ENCODE results near the gene ZZZ3.
"Not testable (repeated sequence)": the region's sequence is repeated elsewhere in the genome, so short reads cannot be mapped to it uniquely, and the experiment has no call there.

ZZZ3 gene

DNA sequence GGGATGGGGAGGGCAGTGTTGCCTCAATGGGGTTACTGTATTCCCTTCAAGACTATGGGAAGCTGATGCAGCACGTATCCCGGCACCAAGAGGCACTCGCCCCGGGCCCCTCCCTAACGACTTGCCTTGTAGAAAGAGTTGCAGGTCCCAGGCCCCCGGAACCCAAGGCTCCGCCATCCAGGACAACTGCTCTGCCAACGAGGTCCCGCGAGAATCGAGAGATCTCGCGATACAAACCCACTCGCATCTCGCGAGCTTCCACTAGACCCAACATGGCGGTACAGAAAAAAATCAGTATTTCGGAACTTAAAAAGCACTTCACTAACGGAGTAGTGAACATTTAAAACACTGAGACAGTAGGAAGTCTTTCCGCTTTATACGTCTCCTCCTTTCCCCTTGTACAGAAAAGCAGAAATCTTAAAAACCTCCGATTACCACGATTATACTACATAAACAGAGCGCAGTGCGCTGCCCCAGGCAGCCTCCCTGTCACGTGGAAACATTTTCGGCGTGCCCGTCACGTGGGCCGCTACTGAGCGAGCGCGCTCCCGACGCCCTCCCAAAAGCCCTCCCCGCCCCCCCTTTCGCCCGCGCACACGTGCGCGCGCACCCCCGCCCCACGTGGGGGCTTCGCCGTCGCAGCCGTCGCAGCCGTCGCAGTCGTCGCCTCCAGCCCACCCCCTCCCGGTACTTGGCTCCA is at the start of gene ZZZ3:
TSS of gene ZZZ3 (minus strand) at position 199 of the 700 bp plus-strand sequence. CDS start 49,304 bp downstream, outside the sequence.
- FAIRE-seq = no peak

DNA sequence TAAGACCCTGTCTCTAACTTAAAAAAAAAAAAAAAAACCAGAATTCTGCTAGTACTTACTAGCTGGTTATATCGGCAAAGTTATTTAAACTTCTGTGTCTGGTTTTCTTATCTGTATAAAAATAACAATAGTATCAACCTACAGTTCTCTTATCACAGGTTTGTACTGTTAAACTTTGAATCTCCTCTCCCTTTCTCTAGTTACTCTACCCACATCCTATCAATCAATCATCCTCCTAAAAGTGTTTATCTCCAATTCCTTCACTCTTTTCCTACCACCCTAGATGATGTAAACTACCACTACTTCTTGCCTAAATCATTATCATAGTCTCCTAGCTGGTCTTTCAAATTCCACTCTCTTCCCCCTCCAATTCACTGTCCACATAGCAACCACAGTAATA is 49.6 kb upstream of the ZZZ3 start:
- FAIRE-seq = no peak

DNA sequence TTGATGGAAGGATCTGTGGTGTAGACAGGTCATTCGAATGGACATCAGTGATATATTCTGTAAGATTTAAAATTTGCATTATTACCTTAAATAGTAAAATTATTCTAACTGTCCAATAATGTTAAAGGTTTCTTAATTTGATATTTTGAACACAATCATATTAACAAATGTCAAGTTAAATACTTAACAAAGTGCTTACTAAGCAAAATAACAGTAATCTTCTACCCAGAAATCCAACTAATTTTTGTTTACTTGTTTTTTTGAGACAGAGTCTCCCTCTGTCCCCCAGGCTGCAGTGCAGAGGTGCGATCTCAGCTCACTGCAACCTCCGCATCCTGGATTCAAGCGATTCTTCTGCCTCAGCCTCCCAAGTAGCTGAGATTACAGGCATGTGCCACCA is 43.2 kb upstream of the ZZZ3 start:
- no peak for FAIRE-seq

DNA sequence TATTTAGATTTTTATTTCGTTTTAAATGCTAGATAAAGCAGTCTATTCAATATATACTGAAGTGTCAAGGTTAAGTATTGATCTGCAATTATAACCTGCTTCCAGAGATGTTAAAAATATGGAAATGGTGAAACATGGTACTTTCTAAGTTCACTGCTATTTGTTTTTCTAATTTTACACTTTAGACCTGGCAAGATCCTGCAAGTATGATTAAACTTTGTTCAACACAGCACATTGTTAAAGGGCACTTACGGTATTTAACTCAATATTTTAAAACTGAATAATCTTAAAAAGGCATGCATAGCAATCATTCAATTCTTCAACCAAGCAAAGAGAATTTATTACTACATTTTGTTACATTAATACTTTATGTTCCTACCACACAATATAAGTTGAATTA is 35.7 kb upstream of the ZZZ3 start:
- FAIRE-seq = no peak

DNA sequence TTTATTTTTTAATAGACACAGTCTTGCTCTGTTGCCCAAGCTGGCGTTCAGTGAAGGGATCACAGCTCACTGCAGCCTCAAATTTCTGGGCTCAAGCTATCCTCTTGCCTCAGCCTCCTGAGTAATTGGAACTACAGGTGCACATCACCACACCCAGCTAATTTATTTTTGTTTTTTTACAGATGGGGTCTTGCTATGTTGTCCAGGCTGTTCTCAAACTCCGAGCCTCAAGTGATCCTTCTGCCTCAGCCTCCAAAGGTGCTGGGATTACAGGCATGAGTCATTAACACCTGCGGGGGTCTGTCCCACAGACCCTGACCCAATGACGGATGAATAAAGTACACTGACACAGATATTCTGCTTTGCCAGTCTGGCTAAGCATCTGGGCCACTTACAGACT is 33.6 kb upstream of the ZZZ3 start:
- FAIRE-seq = no peak

DNA sequence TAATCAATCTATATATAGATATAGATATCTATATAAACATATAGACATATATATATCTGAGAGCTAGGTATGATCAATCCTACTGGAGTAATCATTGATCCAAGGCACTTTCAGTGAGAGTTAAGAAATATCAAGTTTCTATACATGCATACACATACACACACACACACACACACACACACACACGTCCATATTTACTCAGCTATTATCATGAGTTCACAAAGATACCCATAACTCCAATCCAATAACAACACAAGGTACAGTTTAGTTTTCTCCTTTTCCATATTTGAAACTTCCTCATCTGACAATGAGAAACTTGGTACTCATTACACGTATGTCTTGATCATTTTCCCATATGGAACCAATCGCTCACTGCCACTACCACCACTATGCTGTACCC is 27.3 kb upstream of the ZZZ3 start:
- FAIRE-seq = no peak

DNA sequence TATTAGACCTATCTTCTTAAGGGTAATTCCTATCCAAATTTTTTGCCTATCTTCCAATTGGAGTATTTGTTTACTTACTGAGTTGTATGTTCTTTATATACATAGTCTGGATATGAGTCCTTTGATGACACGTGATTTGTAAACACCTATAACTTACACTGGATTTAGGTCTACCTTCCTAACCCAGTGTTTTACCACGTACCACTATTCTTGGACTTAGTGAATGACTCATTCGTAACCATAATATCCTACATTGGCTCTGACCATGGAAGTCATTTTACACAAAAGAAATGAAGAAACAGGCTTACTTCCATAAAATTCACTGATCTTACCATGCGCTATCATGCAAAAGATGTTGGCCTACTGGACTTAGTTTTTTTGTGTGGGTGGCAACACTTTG is 23.9 kb upstream of the ZZZ3 start:
- no peak for FAIRE-seq

DNA sequence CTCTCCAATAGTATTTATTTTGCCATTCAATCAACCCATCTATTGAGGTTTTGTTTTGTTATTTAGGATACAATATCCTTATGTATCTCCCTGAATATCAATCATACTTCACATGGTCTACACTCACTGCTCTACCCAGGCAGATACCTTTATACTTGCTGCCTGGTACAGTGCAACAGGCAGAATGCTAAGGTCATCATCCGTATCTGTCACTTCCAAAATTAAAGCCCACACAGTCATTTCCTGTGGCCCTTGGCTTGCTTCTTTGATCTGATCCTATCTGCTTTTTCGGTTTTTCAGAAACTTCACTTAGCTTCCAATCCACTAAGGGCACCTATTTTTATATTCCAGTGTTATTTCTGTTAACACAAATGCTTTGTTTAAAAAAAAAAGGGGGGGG is 22.3 kb upstream of the ZZZ3 start:
- FAIRE-seq = no peak

DNA sequence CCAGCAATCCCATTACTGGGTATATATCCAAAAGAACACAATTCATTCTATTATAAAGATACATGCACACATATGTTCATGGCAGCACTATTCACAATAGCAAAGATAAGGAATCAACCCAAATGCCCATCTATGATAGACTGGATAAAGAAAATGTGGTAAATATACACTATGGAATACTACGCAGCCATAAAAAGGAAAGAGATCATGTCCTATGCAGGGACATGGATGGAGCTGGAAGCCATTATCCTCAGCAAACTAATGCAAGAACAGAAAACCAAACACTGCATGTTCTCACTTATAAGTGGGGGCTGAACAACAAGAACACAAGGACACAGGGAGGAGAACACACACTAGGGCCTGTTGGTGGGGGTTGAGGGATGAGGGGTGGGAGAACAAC is 17.2 kb upstream of the ZZZ3 start:
- not testable (repeated sequence) for FAIRE-seq

DNA sequence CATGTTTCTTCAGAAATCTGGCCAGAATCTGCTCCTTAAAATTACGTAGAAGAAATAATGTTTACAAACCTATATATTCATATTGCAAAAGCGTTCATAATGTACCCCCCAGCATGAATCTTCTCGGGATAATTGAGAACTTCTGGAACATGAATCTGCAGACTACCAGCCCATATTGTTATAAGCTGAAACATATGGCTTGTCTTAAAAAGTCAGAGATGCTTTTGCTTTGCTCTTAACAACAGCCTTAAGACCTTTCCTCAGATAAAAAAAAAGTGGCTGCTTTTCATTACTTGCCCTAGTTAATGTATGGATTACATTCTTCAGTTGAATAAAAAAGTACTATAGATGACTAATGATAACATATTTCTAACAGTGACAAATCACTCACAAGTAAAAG is 15.0 kb upstream of the ZZZ3 start:
- no peak for FAIRE-seq

DNA sequence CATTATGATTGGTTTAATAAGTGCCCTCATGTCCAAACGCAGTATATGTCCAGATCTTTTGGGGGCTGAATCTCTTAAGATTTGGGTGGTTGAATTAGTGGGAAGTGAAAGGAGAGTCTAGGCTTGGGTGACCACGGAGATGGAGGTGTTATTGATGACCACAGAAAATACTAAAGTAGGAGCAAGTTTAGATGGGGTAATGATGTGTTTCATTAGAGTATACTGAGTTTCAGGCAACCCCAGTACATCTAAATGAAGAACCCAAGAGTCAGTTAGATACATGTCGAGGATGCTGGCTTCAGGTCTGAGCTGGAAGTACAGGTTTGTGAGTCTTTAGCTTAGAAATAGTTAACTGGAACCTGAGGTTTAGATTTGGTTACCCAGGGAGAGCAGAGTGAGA is 6.5 kb upstream of the ZZZ3 start:
- FAIRE-seq = no peak

DNA sequence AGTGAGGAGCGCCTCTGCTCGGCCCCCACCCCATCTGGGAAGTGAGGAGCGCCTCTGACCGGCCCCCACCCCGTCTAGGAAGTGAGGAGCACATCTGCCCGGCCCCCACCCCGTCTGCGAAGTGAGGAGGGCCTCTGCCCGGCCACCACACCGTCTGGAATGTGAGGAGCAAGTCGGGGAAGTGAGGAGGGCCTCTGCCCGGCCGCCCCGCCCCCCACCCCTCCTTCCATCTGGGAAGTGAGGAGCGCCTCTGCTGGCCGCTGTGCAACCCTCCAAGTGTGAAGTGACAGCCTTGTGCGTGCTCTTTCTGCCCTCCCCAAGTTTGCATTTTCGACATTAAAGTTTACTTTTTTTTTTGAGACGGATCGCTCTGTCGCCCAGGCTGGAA is 5.1 kb upstream of the ZZZ3 start:
- no peak for FAIRE-seq

DNA sequence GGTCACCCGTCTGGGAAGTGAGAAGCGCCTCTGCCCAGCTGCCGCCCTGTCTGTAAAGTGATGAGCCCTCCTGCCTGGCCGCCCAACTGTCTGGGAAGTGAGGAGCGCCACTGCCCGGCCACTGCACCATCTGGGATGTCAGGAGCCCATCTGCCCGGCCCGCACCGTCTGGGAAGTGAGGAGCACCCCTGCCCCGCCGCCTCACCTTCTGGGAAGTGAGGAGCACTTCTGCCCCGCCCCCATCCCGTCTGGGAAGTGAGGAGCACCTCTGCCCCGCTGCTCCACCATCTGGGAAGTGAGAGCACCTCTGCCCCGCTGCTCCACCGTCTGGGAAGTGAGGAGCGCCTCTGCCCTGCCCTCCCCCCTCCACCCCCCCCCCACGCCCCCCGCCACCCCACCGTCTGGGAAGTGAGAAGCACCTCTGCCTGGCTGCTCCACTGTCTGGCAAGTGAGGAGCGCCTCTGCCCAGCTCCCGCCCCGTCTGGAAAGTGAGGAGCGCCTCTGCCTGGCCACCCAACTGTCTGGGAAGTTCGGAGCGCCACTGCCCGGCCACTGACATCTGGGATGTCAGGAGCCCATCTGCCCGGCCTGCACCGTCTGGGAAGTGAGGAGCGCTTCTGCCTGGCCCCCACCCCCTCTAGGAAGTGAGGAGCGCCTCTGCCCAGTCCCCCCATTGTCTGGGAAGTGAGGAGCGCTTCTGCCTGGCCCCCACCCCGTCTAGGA is 4.5 kb upstream of the ZZZ3 start:
- no peak for FAIRE-seq

DNA sequence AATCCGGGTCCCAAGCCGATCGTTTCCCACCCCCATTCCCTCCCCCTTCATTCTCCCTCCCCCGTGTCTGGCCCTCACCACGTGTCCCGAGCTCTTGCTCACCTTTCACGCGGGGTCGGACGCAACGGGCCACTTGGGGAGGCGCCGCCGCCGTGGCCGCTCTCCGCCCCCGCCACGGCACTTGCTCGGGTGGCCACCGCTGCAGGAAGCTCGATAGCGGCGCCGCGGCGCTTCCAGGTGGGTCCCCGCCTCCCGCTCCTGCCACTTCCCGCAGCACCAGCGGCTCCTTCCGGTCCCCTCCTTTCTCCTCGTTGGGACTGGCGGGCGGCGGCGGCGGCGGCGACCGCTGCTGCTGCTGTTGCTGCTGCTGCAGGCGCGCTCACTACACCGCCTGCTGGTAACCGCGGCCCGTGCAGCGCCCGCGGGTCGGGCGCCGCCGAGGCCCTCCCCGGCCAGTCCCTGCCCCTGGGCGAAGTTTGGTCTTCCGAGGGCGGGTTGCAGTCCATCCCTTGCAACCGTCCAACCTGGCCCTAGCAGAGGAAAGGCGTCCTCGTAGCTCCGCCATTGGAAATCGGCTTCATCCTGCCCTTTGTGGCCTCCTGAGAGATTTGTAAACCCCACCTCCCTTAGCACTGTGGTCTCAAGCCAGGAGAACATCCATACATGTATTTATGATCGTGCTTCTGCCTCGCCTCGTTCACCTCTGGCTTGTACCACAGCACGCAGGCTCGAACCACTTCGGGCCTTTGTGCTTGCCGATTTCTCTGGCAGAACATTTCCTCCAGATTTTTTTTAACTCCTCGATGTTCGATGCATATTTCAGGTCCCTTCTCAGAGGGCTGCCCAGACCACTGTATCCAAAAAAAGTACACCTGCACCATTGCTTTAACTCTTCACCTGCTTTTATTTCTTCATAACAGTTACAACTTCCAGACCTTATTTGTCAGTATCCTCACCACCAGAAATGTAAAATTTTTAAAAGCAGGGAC is 996 bp upstream of the ZZZ3 start:
- no peak for FAIRE-seq

DNA sequence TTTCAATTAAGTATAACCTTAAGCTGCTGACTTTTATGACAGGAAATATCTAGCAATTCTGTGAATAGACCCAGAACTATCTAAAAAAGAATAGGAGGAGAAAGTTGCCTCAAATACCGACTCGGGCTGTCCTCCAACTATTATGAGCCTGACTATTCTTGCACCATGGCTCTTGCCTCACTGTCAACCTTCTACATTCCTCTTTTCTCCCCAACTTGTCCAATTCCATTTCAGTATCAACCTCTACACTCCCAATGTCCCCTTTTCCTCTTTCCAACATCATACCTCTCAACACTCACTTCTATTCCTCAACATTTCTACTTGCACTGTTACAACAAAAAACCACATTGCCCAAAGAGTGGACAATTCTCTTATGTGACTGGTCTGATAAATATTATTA is 2.3 kb downstream of the ZZZ3 start:
- no peak for FAIRE-seq

DNA sequence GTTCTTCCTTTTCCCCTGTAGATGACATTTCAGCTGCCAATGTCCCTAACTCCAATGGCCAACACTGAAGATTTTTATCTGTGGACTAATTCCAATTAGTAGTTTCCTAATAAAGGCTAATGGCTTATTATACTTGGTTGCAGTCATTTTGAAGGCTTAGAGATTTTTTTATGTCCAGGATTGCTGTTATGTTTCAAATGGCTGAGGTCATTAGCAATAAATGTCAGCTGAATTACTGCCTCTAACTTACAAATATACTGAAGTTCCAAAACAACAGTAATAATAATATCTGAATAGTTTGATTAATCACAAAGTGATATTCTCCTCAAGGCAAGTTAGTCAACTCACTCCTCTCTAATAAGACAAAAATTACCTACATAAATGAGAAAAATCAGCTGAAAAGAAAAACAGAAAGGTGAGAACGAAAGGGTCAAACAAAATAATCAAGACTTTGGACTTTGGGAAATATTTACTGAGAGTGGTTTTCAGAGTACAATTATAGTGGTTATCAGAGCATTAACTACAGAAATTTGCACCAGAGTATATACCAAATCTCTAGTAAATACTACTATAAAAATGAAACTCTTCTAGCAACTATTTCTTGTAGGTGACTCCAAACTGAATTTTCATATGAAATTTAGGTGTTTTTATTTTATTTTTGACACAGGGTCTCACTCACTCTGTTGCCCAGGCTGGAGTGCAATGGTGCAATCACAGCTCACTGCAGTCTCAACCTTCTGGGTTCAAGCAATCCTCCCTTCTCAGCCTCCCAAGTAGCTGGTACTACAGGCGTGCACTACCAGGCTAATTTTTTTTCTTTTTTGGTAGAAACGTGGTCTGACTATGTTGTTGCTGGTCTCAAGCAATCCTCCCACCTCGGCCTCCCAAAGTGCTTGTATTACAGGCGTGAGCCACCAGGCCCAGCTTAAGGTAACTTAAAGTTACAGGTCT is 3.5 kb downstream of the ZZZ3 start:
- no peak for FAIRE-seq

DNA sequence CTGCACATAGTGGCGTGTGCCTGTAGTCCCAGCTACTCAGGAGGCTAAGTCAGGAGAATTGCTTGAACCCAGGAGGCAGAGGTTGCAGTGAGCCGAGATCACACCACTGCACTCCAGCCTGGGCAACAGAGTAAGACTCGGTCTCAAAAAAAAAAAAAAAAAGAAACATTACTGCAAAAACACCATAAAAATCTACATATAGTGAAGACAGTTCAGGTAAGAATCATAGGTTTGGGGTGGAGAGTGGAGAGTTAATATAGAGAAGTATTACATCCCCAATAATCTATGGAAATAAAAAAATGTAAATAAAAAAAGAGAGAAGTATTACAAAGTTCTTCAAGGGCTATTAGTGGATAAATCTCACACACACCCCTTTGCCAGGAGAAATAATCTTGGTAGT is 7.7 kb downstream of the ZZZ3 start:
- not testable (repeated sequence) for FAIRE-seq

DNA sequence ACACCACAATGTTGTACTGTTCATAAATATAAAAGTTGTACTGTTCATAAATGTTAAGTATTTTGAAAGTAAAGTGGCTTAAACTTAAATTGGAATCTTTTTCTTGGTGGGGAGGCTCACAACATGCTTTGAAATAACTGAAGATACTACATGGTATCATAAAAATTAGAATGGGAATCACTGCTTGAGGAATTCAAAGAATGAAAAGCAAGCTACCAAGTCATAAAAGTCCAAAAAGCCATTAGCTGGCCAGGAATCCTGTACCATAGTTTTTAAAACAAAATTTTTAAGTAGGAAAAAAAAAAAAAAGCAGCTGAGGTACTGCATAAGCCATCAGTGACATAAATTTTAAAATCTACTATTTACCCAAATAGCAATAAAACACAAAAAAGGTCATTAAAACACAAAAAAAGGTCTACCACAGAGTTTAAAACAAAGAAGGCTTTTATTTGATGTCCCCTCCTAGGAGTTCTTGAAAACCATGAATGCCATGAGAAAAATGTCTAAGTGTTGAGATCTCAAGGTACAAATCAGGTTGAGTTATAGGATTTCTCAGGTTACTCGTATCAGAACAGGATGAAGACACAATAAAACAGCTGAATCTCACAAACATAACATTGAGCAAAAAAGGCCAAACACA is 8.6 kb downstream of the ZZZ3 start:
- FAIRE-seq = no peak

DNA sequence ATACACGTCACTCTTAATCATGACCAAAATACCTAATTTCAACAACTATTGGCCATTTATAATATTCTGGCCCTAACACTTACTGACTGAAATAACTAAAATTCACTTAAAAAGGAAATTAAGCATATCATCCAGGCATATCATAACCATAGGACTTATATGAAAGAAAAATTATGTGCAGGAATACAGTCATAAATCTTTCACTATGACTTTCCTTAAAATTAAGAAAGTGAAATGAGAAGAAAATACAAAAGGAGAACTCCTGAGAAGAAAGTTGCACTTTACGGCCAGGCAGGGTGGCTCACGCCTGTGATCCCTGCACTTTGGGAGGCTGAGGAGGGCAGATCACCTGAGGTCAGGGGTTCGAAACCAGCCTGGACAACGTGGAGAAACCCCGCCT is 9.4 kb downstream of the ZZZ3 start:
- no peak for FAIRE-seq

DNA sequence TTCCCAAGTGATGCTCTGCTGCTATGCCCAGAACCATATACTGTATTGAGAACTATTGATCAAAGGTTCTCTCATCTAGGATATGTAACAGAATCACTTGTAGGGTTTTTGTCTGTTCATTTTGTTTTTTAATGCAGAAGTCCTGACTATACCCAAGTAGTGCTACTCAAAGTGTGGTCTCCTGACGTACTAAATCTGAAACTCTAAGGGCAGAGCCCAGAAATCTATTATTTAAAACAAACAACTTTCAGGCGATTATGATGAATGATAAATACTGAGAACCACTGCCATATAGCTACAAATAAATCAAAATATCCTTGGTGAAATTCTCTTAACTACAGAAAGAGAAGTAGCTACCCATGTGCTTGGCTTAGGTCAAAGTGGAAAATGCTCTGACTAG is 10.1 kb downstream of the ZZZ3 start:
- FAIRE-seq = no peak

DNA sequence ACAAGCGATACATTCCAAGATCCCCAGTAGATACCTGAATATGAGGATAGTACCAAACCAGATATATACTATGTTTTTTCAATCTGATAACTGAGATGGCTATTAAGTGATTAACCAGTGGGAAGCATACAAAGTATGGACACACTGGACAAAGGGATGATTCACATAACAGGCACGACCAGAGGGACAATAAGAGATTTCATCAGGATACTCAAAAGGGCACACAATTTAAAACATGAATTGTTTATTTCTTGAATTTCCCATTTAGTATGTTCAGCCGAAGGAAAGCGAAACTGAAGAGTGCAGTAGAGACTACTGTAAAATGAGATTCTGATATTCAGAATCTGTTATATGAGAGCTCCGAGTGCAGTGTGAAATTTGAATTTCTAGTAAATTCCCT is 10.6 kb downstream of the ZZZ3 start:
- no peak for FAIRE-seq

DNA sequence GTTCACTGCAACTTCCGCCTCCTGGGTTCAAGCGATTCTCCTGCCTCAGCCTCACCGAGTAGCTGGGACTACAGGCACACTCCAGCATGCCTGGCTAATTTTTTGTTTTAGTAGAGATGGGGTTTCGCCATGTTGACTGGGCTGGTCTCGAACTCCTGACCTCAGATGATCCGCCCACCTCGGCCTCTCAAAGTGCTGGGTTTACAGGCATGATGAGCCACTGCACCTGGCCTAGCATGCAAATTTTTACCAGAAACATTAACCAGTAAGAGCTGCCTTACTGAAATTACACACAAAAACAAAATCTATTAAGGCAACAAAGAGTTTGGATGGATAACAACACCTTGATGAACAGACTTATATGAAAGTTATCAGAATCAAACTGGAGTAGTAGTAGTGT is 12.1 kb downstream of the ZZZ3 start:
- FAIRE-seq = no peak

All from TTC549 (cell line).